Transverse colon (tissue), 4 donors: ENCODE results near the gene RPRD1A. TPM values are rescaled to one million over a fixed set of nuclear protein-coding genes. Genes with fewer than 3 reads are reported as not detected.
A peak's percentile ranks its signal among the peaks of the same experiment; 100 is the strongest.

Source experiments
- DNase-seq: peaks from one replicate; pipeline ENCODE4 v3.0.0-alpha.2; 2019
- H3K27ac ChIP-seq, 4 donors: fragments of 200-600 bp; sonication (generic); 2 replicates each; pipeline ENCODE4 v1.5.1; 2016 to 2018; ENCODE audit warnings: inconsistent platforms in 4 of 4
- H3K27me3 ChIP-seq: fragments of 200-600 bp; sonication (generic); 2 replicates; pipeline ENCODE4 v1.5.1; 2017; ENCODE audit warnings: inconsistent platforms
- H3K36me3 ChIP-seq, 4 donors: fragments of 200-600 bp; sonication (generic); 2 replicates each; pipeline ENCODE4 v1.5.1; 2017 to 2019; ENCODE audit warnings: inconsistent platforms in 4 of 4
- H3K4me1 ChIP-seq, 4 donors: fragments of 200-600 bp; sonication (generic); 2 replicates each; pipeline ENCODE4 v1.5.1; 2017 to 2020; ENCODE audit warnings: inconsistent platforms in 4 of 4
- H3K4me3 ChIP-seq, 4 donors: fragments of 200-600 bp; sonication (generic); 1 replicate in 1 of 4; 2 replicates in 3 of 4; pipeline versions ENCODE4 v1.5.1 to v1.6.1; 2017 to 2019; ENCODE audit warnings: inconsistent platforms in 4 of 4
- H3K9me3 ChIP-seq, 2 donors: fragments of 200-600 bp; sonication (generic); 2 replicates each; pipeline ENCODE4 v1.5.1; 2017 to 2019; ENCODE audit warnings: inconsistent platforms in 2 of 2
- CTCF ChIP-seq, 5 experiments: fragments of 200-600 bp in 3 of 5; fragments of 450-650 bp in 2 of 5; sonication (generic) in 3 of 5; IDR thresholded peaks; 1 replicate in 2 of 5; 2 replicates in 3 of 5; pipeline ENCODE4 v1.5.1; 2016 to 2017; ENCODE audit warnings: antibody characterized with exemption in 5 of 5, inconsistent platforms in 3 of 5, mild to moderate bottlenecking in 2 of 5, moderate library complexity in 1 of 5
- EP300 ChIP-seq: sonication (generic); formaldehyde crosslinking; IDR thresholded peaks from one replicate; pipeline ENCODE4 v1.6.1; 2017; ENCODE audit warnings: antibody characterized with exemption, low read depth
- POLR2A ChIP-seq: fragments of 450-650 bp; IDR thresholded peaks from one replicate; pipeline ENCODE4 v1.6.1; 2016; ENCODE audit warnings: antibody characterized with exemption, mild to moderate bottlenecking, moderate library complexity
- POLR2AphosphoS5 ChIP-seq, 3 donors: sonication (generic); formaldehyde crosslinking; IDR thresholded peaks; one replicate each; pipeline ENCODE4 v1.6.1; 2016; ENCODE audit warnings: antibody characterized with exemption in 3 of 3
- WGBS, 2 donors: methylation state at CpG; one replicate each; pipeline ENCODE4 v1.1.5; 2018; ENCODE audit warnings: low coverage in 1 of 2; 5-methylcytosine and 5-hydroxymethylcytosine counted together
- in situ Hi-C, 4 donors: fragments of 200-750 bp; cut with MboI; loops; one replicate each; pipeline versions ENCODE4 v1.15.0 to v1.15.1; 2017; ENCODE audit warnings: low sequenced_read_pairs in 3 of 4, low pct_ligation_motif_present in 1 of 4, low pct_unique_long_range_greater_than_20kb in 1 of 4
- intact Hi-C: fragments of 100-400 bp; cut with DNase I; formaldehyde crosslinking; loops from one replicate; pipeline ENCODE4 v1.15.1; 2023; ENCODE audit warnings: low total_unique reads
- total RNA-seq, 4 donors: library from RNA; depleted of rRNA; stranded (reverse); fragments of >200 nt; gene quantifications; one replicate each; pipeline ENCODE4 v1.1.0, GENCODE V29; 2016

RPRD1A gene
- total RNA-seq, 4 donors from 2014 or later = 34.4 to 59.9 (median 44.3) TPM

DNA sequence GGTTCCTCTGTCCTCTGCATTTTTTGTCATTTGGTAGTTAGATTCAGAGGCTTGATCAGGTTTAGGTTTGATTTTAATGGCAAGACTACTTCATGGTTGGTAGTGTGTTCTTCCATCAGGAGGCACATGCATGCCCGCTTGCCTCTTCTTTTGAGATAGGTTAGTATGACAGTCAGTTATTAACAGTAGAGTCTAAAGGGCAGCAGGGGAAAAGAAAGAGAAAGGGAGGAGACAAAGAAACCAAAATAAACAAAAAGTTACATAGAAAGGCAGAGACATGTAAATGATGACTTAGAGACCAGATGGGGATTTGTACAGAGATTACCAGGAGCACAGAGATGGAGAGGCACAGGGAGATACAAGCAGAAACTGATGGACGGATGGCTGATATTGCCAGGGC is 105.0 kb downstream of the RPRD1A start:
- 86 to 94% methylated on average over 2 of the region's 2 CpGs for WGBS, 2 donors
- H3K9me3 ChIP-seq = peaks cover 0 to 5% of the 10 kb centered on the region in 2 donors
- no peaks in the 10 kb centered on the region for H3K27me3 ChIP-seq
- H3K36me3 ChIP-seq = no peaks in the 10 kb centered on the region
- no peaks in the 10 kb centered on the region for H3K4me1 ChIP-seq
- H3K4me3 ChIP-seq = no peak overlapping the region
- in situ Hi-C loops = loop anchor here in 3 of 4 donors (25.0 kb wide), 1 partner anchor 575 kb away; the partner anchor contains the start of gene ZNF396 (in 3 of the 3)
- intact Hi-C loops = no loop called here
- DNase-seq = no peak
- no peak for TF ChIP-seq EP300
- no peak overlapping the region for H3K27ac ChIP-seq

DNA sequence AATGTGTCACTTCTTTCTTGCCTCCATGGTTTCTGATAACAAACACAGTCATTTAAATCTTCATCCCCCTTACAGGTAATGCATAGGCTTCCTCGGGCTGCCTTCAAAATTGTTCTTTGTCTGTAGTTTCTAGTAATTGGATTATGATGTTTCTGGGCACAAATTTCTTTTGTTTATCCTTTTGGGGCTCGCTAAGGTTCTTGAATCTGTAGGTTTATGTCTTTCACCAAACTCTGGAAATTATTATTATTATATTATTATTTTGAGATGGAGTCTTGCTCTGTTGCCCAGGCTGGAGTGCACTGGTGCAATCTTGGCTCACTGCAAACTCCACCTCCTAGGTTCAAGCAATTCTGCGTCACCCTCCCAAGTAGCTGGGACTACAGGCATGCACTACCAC is 111.1 kb downstream of the RPRD1A start:
- H3K27ac ChIP-seq = no peak overlapping the region
- no peaks in the 10 kb centered on the region for H3K4me1 ChIP-seq
- no peak overlapping the region for H3K4me3 ChIP-seq
- H3K36me3 ChIP-seq = no peaks in the 10 kb centered on the region
- 86 to 92% methylated on average over 3 of the region's 3 CpGs for WGBS, 2 donors
- H3K9me3 ChIP-seq = peaks cover 0 to 5% of the 10 kb centered on the region in 2 donors
- in situ Hi-C loops = loop anchor here in 3 of 4 donors (10.0 to 25.0 kb wide), 2 partner anchors 201 to 569 kb away; partner anchors contain the start of gene ZNF396 (in 3 of the 3)
- TF ChIP-seq CTCF (IDR thresholded peaks at IDR 0.05) (no peak), POLR2A (no peak), EP300 (no peak), POLR2AphosphoS5 (IDR thresholded peaks at IDR 0.05) (no peak)
- H3K27me3 ChIP-seq = peaks cover 2% of the 10 kb centered on the region
- no peak for DNase-seq
- intact Hi-C loops = loop anchor here (10.0 kb wide), 1 partner anchor 571 kb away; no protein-coding TSS in a partner anchor

DNA sequence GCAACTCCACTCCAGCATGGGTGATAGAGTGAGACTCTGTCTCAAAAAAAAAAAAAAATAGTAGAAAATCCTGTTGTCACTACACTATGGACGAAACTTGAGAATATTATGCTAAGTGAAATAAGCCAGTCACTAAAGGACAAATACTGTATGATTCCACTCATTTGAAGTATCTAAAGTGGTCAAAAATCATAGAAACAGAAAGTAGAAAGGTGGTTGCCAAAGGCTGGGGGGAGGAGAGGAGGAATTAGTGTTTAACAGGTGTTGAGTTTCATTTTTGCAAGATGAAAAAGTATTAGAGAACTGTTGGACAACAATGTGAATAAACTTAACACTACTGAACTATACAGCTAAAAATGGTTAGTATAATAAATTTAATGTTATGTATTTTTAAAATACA is 113.7 kb downstream of the RPRD1A start:
- Histone ChIP-seq H3K4me1 (peaks cover 3 to 5% (median 4%) of the 10 kb centered on the region in 4 donors), H3K27me3 (peaks cover 8% of the 10 kb centered on the region), H3K36me3 (no peaks in the 10 kb centered on the region), H3K4me3 (no peak overlapping the region), H3K27ac (no peak overlapping the region), H3K9me3 (no peaks in the 10 kb centered on the region)
- TF ChIP-seq POLR2AphosphoS5 (IDR thresholded peaks at IDR 0.05) = no peak
- TF ChIP-seq CTCF (IDR thresholded peaks at IDR 0.05) = no peak
- TF ChIP-seq POLR2A = no peak
- no peak for TF ChIP-seq EP300
- in situ Hi-C loops = loop anchor here (5.0 to 25.0 kb wide), 3 partner anchors 196 to 566 kb away; partner anchors contain the start of gene ZNF396 (in 3 of the 4)
- intact Hi-C loops = loop anchor here (10.0 kb wide), 1 partner anchor 569 kb away; no protein-coding TSS in a partner anchor
- WGBS, 2 donors = 83 to 86% methylated on average over 1 of the region's 1 CpG
- DNase-seq = no peak

GRCh38 chr18:35950628-35950982 is 116.8 kb downstream of the RPRD1A start:
- no peak overlapping the region for H3K27ac ChIP-seq
- in situ Hi-C loops = loop anchor here (5.0 to 25.0 kb wide), 3 partner anchors 193 to 563 kb away; partner anchors contain the start of gene ZNF396 (in 3 of the 4)
- peaks cover 3 to 5% (median 4%) of the 10 kb centered on the region in 4 donors for H3K4me1 ChIP-seq
- no peaks in the 10 kb centered on the region for H3K36me3 ChIP-seq
- DNase-seq = no peak
- intact Hi-C loops = loop anchor here (10.0 kb wide), 1 partner anchor 566 kb away; no protein-coding TSS in a partner anchor
- WGBS, 2 donors = 0 to 19% methylated on average over 2 to 6 of the region's 6 CpGs
- TF ChIP-seq CTCF (IDR thresholded peaks at IDR 0.05) (peak in 2 of 5 experiments; percentile 1 to 12), EP300 (no peak), POLR2AphosphoS5 (IDR thresholded peaks at IDR 0.05) (no peak), POLR2A (no peak)
- peaks cover 5% of the 10 kb centered on the region for H3K27me3 ChIP-seq
- H3K9me3 ChIP-seq = no peaks in the 10 kb centered on the region
- H3K4me3 ChIP-seq = peak overlapping the region in 1 of 4 donors; percentile 61
